Naive thymus-derived CD4-positive, alpha-beta T cell (primary cell): ENCODE measurements around the gene FBRSL1. TPM values are rescaled to one million over a fixed set of nuclear protein-coding genes. Genes with fewer than 3 reads are reported as not detected.
"Not testable (repeated sequence)": the region's sequence is repeated elsewhere in the genome, so short reads cannot be mapped to it uniquely, and the experiment has no call there.

ENCODE experiments used
- ATAC-seq: fragments of 150-1000 bp; cut with Tn5 transposase; 2 replicates; pipeline ENCODE4 v1.10.0; 2021; ENCODE audit warnings: mild to moderate bottlenecking, moderate library complexity
- CTCF ChIA-PET: fragments of 350-600 bp; sonication (Branson Sonifier 250); formaldehyde crosslinking; loops from one replicate; lab custom pipeline; 2021; ENCODE audit warnings: antibody characterized with exemption; lab: Charles Lee
- POLR2A ChIA-PET: fragments of 350-600 bp; sonication (Branson Sonifier 250); formaldehyde crosslinking; loops from one replicate; lab custom pipeline; 2021; ENCODE audit warnings: antibody characterized with exemption, inconsistent platforms; lab: Charles Lee
- DNase-seq, 9 donors: peaks; one replicate each; pipeline versions ENCODE4 v3.0.0 to v3.0.0-alpha.2; 2020 to 2022; ENCODE audit warnings: mixed read lengths in 1 of 9
- H3K27ac ChIP-seq: one replicate; pipeline ENCODE4 v1.7.0; 2013; ENCODE audit warnings: mild to moderate bottlenecking, low read depth, low read length, moderate library complexity
- H3K27me3 ChIP-seq, 2 donors: one replicate each; pipeline ENCODE4 v1.7.0; 2013; ENCODE audit warnings: low read length in 2 of 2, mild to moderate bottlenecking in 2 of 2, moderate library complexity in 2 of 2; ENCODE audit not compliant: control insufficient read depth in 2 of 2, insufficient read depth in 2 of 2
- H3K36me3 ChIP-seq, 3 experiments: 1 replicate in 2 of 3; 2 replicates in 1 of 3; pipeline ENCODE4 v1.7.0; 2013; ENCODE audit warnings: low read length in 3 of 3, mild to moderate bottlenecking in 3 of 3, moderate library complexity in 1 of 3; ENCODE audit not compliant: insufficient read depth in 3 of 3, control insufficient read depth in 2 of 3
- H3K4me1 ChIP-seq, 2 donors: one replicate each; pipeline ENCODE4 v1.7.0; 2013; ENCODE audit warnings: low read length in 2 of 2, mild to moderate bottlenecking in 2 of 2, moderate library complexity in 1 of 2; ENCODE audit not compliant: control insufficient read depth in 2 of 2, insufficient read depth in 2 of 2
- H3K4me3 ChIP-seq: 2 replicates; pipeline ENCODE4 v1.7.0; 2013; ENCODE audit warnings: mild to moderate bottlenecking, low read length
- H3K9me3 ChIP-seq, 3 experiments: 1 replicate in 2 of 3; 2 replicates in 1 of 3; pipeline ENCODE4 v1.7.0; 2013; ENCODE audit warnings: low read length in 3 of 3; ENCODE audit not compliant: control insufficient read depth in 2 of 3
- H3K27ac Mint-ChIP-seq, 9 donors: one replicate each; pipeline ENCODE4 v1.8.0; 2020 to 2022; ENCODE audit warnings: mixed read lengths in 9 of 9, mild to moderate bottlenecking in 8 of 9, moderate library complexity in 5 of 9, inconsistent platforms in 2 of 9
- H3K27me3 Mint-ChIP-seq, 5 donors: one replicate each; pipeline ENCODE4 v1.8.0; 2021 to 2022; ENCODE audit warnings: mixed read lengths in 5 of 5, mild to moderate bottlenecking in 1 of 5
- H3K36me3 Mint-ChIP-seq, 5 donors: one replicate each; pipeline ENCODE4 v1.8.0; 2020 to 2022; ENCODE audit warnings: mixed read lengths in 5 of 5, mild to moderate bottlenecking in 3 of 5, inconsistent platforms in 1 of 5
- H3K4me1 Mint-ChIP-seq, 7 donors: one replicate each; pipeline ENCODE4 v1.8.0; 2020 to 2022; ENCODE audit warnings: mixed read lengths in 7 of 7, mild to moderate bottlenecking in 3 of 7, inconsistent platforms in 1 of 7
- H3K4me3 Mint-ChIP-seq, 10 donors: one replicate each; pipeline ENCODE4 v1.8.0; 2020 to 2022; ENCODE audit warnings: mild to moderate bottlenecking in 10 of 10, mixed read lengths in 10 of 10, moderate library complexity in 6 of 10, inconsistent platforms in 2 of 10
- H3K9me3 Mint-ChIP-seq, 11 donors: one replicate each; pipeline ENCODE4 v1.8.0; 2020 to 2022; ENCODE audit warnings: mixed read lengths in 11 of 11, mild to moderate bottlenecking in 4 of 11, inconsistent platforms in 1 of 11, moderate library complexity in 1 of 11
- intact Hi-C, 2 donors: fragments of 100-400 bp; cut with micrococcal nuclease; formaldehyde crosslinking; loops; one replicate each; pipeline ENCODE4 v1.15.1; 2023
- polyA plus RNA-seq, 2 donors: library from polyadenylated mRNA; unstranded; fragments of 300-500 nt; fragmentation: Illumina TruSeq; gene quantifications; one replicate each; pipeline ENCODE4 v1.2.3, GENCODE V29; 2021
- total RNA-seq, 6 experiments: library from RNA in 5 of 6; stranded (reverse) in 5 of 6; gene quantifications; 1 replicate in 5 of 6; 2 replicates in 1 of 6; pipeline ENCODE4 v1.2.3 and lab custom pipeline; 2021 to 2026

The FBRSL1 gene
- total and polyA plus RNA-seq, 7 experiments from 2014 or later = 0.77 to 105 (median 90.9) TPM

DNA sequence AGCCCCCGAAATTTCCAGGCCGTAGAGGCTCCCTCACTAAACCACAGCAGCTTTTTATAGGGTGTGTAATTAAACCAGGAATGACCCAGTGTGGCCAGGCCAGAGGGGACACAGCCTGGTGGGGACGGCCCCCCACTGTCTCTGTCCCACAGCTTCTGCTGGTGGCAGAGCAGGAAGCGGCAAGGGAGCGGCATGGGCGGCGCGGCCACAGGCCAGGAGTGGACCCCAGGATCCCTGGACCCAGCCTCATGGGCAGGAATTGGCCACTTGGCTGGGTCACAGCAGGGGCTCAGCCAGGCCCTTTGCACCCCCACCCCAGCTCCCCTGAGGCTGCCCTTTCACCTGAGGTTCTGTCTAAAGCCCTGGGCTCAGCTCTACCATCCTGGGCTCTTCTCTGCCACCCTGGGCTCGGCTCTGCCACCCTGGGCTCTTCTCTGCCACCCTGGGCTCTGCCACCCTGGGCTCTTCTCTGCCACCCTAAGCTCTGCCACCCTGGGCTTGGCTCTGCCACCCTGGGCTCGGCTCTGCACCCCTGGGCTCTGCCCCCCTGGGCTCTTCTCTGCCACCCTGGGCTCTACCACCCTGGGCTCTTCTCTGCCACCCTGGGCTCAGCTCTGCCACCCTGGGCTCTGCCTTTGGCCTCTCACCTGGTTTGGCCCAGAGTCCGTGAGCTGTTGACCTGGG is 39.3 kb downstream of the FBRSL1 start:
- DNase-seq = no peak
- ChIA-PET POLR2A (no interaction called here), CTCF (interaction anchor here (0.7 kb wide), 1 partner anchor 1560 kb away, joined by 3 read pairs; no protein-coding TSS in a partner anchor)
- no peak overlapping the region for H3K4me3 ChIP-seq
- Mint-ChIP-seq H3K27ac (peak overlapping the region in 1 of 9 donors; percentile 78), H3K36me3 (peaks cover 0 to 5% (median 4%) of the 10 kb centered on the region in 5 donors), H3K9me3 (no peaks in the 10 kb centered on the region), H3K4me1 (peaks cover 0 to 10% (median 0%) of the 10 kb centered on the region in 7 donors), H3K27me3 (no peaks in the 10 kb centered on the region), H3K4me3 (no peak overlapping the region)
- H3K9me3 ChIP-seq = no peaks in the 10 kb centered on the region
- H3K36me3 ChIP-seq = peaks cover 0 to 38% (median 0%) of the 10 kb centered on the region in 3 experiments
- no peak for ATAC-seq
- no peaks in the 10 kb centered on the region for H3K27me3 ChIP-seq
- H3K4me1 ChIP-seq = no peaks in the 10 kb centered on the region
- no peak overlapping the region for H3K27ac ChIP-seq
- intact Hi-C loops = no loop called here

DNA sequence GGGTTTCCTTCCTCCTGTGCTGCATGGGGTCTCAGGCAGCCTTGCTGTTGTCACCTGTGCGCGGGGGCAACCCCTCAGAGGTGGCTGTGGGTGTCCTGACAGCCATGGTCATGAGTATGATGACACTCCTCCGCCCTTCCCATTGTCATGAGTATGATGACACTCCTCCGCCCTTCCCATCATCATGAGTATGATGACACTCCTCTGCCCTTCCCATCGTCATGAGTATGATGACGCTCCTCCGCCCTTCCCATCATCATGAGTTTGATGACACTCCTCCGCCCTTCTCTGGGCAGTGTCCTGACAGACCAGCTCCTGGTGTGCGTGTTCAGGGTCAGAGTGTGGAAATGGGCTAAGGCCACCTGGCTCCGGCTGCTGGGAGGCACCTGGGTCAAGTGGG is 40.0 kb downstream of the FBRSL1 start:
- POLR2A ChIA-PET = no interaction called here

DNA sequence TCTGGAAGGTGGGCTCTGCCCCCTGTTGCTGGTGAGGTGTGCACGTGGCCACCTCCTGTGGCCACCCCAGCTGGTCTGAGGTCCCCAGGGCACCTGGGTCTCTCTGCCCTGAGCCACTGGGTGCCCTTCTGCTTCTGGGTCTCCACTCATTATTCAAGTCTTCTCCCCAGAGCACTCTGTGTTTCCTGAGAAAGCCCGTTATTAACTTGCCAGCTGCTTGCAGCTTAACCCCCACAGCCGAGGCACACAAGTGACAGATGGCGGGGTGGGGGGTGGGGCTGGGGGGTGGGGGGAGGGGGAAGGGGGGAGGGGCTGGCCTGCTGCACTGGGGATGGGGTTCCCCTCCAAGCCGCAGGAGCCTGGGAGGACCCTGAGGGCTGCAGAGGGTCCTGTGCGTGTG is 40.5 kb downstream of the FBRSL1 start:
- Histone ChIP-seq H3K36me3 (peaks cover 0 to 36% (median 0%) of the 10 kb centered on the region in 3 experiments), H3K4me3 (no peak overlapping the region), H3K27ac (no peak overlapping the region), H3K4me1 (no peaks in the 10 kb centered on the region), H3K27me3 (no peaks in the 10 kb centered on the region), H3K9me3 (no peaks in the 10 kb centered on the region)
- Mint-ChIP-seq H3K36me3 (peaks cover 0 to 5% (median 4%) of the 10 kb centered on the region in 5 donors), H3K27ac (no peak overlapping the region), H3K4me3 (no peak overlapping the region), H3K4me1 (peaks cover 0 to 15% (median 0%) of the 10 kb centered on the region in 7 donors), H3K9me3 (peaks cover 0 to 3% (median 0%) of the 10 kb centered on the region in 11 donors), H3K27me3 (no peaks in the 10 kb centered on the region)
- no peak for ATAC-seq
- intact Hi-C loops = no loop called here
- ChIA-PET CTCF (interaction anchor here (0.6 kb wide), 1 partner anchor 254 kb away, joined by 3 read pairs; no protein-coding TSS in a partner anchor), POLR2A (no interaction called here)
- no peak for DNase-seq

More for the DNA sequence above, 40.0 kb downstream of the FBRSL1 start:
- H3K9me3 Mint-ChIP-seq = no peaks in the 10 kb centered on the region
- no peaks in the 10 kb centered on the region for H3K27me3 Mint-ChIP-seq
- no peaks in the 10 kb centered on the region for H3K27me3 ChIP-seq
- DNase-seq (no peak), ATAC-seq (peak; percentile 27)
- H3K4me1 Mint-ChIP-seq = peaks cover 0 to 10% (median 0%) of the 10 kb centered on the region in 7 donors
- H3K27ac Mint-ChIP-seq = peak overlapping the region in 3 of 9 donors; percentile 45 to 78 (median 76)
- no peaks in the 10 kb centered on the region for H3K9me3 ChIP-seq
- H3K4me3 Mint-ChIP-seq = no peak overlapping the region
- no peak overlapping the region for H3K4me3 ChIP-seq
- H3K4me1 ChIP-seq = no peaks in the 10 kb centered on the region
- CTCF ChIA-PET = interaction anchor here (0.7 kb wide), 1 partner anchor 1560 kb away, joined by 3 read pairs; no protein-coding TSS in a partner anchor
- peaks cover 0 to 5% (median 4%) of the 10 kb centered on the region in 5 donors for H3K36me3 Mint-ChIP-seq
- peaks cover 0 to 38% (median 0%) of the 10 kb centered on the region in 3 experiments for H3K36me3 ChIP-seq
- no peak overlapping the region for H3K27ac ChIP-seq
- intact Hi-C loops = no loop called here

DNA sequence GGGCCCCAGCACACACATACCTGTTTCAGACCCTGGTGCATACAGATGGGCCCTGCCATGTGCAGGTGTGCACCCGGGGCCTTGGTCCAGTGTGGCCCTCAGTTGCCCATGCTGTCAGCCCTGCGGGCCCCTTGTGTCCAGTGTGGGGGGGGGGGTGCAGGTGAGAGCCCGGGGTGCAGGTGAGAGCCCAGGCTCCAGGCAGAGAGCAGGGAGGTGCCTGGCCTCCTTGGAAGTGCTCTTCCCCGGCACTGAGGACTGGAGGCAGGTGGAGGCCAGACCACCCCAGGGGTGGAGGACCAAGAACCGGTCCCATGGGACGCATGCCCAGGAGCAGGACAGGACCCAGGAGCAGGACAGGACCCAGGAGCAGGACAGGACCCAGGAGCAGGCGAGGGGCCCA is 40.9 kb downstream of the FBRSL1 start:
- H3K4me1 ChIP-seq = no peaks in the 10 kb centered on the region
- H3K27me3 Mint-ChIP-seq = no peaks in the 10 kb centered on the region
- ATAC-seq = no peak
- H3K36me3 ChIP-seq = peaks cover 0 to 32% (median 0%) of the 10 kb centered on the region in 3 experiments
- peaks cover 0 to 15% (median 0%) of the 10 kb centered on the region in 7 donors for H3K4me1 Mint-ChIP-seq
- H3K27ac Mint-ChIP-seq = no peak overlapping the region
- intact Hi-C loops = no loop called here
- H3K4me3 Mint-ChIP-seq = no peak overlapping the region
- ChIA-PET POLR2A (no interaction called here), CTCF (interaction anchor here (0.6 kb wide), 1 partner anchor 254 kb away, joined by 3 read pairs; no protein-coding TSS in a partner anchor)
- H3K9me3 ChIP-seq = no peaks in the 10 kb centered on the region
- H3K27me3 ChIP-seq = no peaks in the 10 kb centered on the region
- peaks cover 0 to 8% (median 4%) of the 10 kb centered on the region in 5 donors for H3K36me3 Mint-ChIP-seq
- no peak overlapping the region for H3K27ac ChIP-seq
- no peak overlapping the region for H3K4me3 ChIP-seq
- no peak for DNase-seq
- peaks cover 0 to 5% (median 0%) of the 10 kb centered on the region in 11 donors for H3K9me3 Mint-ChIP-seq

DNA sequence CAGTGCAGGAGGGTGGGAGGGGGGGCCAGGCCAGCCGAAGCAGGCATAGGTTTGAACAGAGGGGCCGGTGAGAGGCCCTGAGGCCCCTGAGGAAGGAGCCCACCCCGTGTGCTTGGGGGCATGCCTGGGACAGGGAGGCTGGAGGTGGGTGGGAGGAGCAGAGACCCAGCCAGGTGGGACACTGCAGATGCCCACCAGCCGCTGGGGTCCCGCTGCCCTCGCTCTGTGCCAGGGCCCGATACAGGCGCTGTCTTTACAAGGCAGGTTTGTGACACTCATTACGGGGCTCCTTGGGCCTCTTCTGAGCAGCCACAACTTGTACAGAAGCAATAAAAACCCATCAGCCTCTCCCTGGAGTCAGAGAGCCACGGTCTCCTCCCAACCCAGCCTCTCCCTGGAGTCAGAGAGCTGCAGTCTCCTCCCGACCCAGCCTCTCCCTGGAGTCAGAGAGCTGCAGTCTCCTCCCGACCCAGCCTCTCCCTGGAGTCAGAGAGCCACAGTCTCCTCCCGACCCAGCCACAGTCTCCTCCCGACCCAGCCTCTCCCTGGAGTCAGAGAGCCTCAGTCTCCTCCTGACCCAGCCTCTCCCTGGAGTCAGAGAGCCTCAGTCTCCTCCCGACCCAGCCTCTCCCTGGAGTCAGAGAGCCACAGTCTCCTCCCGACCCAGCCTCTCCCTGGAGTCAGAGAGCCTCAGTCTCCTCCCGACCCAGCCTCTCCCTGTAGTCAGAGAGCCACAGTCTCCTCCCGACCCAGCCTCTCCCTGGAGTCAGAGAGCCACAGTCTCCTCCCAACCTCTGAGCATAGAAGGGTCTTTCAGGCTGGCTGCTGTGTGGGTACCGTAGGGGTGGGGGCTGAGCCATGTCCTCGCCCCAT is 43.0 kb downstream of the FBRSL1 start:
- H3K4me3 Mint-ChIP-seq, H3K27ac ChIP-seq, H3K4me3 ChIP-seq, CTCF ChIA-PET, H3K27me3 ChIP-seq, H3K9me3 ChIP-seq, ATAC-seq, H3K4me1 ChIP-seq, H3K27ac Mint-ChIP-seq, DNase-seq, H3K27me3 Mint-ChIP-seq, intact Hi-C loops, POLR2A ChIA-PET: not testable (repeated sequence)
- Mint-ChIP-seq H3K9me3 (peaks cover 0 to 14% (median 0%) of the 10 kb centered on the region in 11 donors), H3K36me3 (peaks cover 0 to 15% (median 4%) of the 10 kb centered on the region in 5 donors), H3K4me1 (peaks cover 0 to 18% (median 7%) of the 10 kb centered on the region in 7 donors)
- peaks cover 0 to 20% (median 0%) of the 10 kb centered on the region in 3 experiments for H3K36me3 ChIP-seq

DNA sequence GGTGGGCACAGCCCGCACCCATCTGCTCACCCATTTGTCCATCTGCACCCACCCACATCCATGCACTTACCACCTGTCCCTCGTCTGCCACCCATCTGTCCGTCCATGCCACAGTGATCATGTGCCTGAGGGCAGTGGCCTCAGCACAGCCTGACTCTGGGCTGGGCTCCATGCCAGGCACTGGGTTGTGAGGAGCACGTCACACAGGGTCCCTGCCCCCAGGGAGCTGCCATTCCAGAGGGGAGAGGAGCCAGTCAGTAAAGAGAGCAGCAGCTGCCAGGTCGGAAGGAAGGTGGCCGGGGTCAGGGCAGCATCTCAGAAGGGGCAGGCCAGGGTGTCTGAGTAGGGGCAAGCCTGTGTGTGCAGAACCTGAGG is 43.6 kb downstream of the FBRSL1 start:
- Histone ChIP-seq H3K27ac (no peak overlapping the region), H3K9me3 (no peaks in the 10 kb centered on the region), H3K4me1 (no peaks in the 10 kb centered on the region), H3K4me3 (no peak overlapping the region), H3K36me3 (peaks cover 0 to 14% (median 0%) of the 10 kb centered on the region in 3 experiments), H3K27me3 (no peaks in the 10 kb centered on the region)
- H3K27ac Mint-ChIP-seq = peak overlapping the region in 1 of 9 donors; percentile 5
- CTCF ChIA-PET = no interaction called here
- POLR2A ChIA-PET = no interaction called here
- H3K9me3 Mint-ChIP-seq = peaks cover 0 to 14% (median 0%) of the 10 kb centered on the region in 11 donors
- intact Hi-C loops = no loop called here
- H3K4me3 Mint-ChIP-seq = no peak overlapping the region
- no peaks in the 10 kb centered on the region for H3K27me3 Mint-ChIP-seq
- peaks cover 0 to 18% (median 7%) of the 10 kb centered on the region in 7 donors for H3K4me1 Mint-ChIP-seq
- ATAC-seq = no peak
- peaks cover 0 to 15% (median 4%) of the 10 kb centered on the region in 5 donors for H3K36me3 Mint-ChIP-seq
- no peak for DNase-seq
